DND-41 (cell line): Measurements from ENCODE around the gene CAMK4.

Experiments
- ATAC-seq: fragments of 200-7000 bp; cut with Tn5 transposase; 3 replicates; pipeline ENCODE4 v1.9.1; 2021; ENCODE audit warnings: low read depth; ENCODE audit not compliant: insufficient read depth
- DNase-seq: peaks from one replicate; pipeline ENCODE4 v3.0.0-alpha.2; 2020
- H2AFZ ChIP-seq: 2 replicates; pipeline ENCODE4 v1.6.0; 2012; ENCODE audit warnings: low read depth, low read length
- H3K27ac ChIP-seq: 2 replicates; pipeline ENCODE4 v1.5.1; 2012; ENCODE audit warnings: low read length, inconsistent platforms
- H3K27me3 ChIP-seq: fragments of 200-600 bp; sonication (generic); 2 replicates; pipeline ENCODE4 v1.6.0; 2012; ENCODE audit warnings: low read length, mild to moderate bottlenecking, inconsistent platforms; ENCODE audit not compliant: insufficient read depth, poor library complexity
- H3K36me3 ChIP-seq: 2 replicates; pipeline ENCODE4 v1.5.1; 2012; ENCODE audit warnings: low read length, inconsistent platforms; ENCODE audit not compliant: insufficient read depth
- H3K4me1 ChIP-seq: 2 replicates; pipeline ENCODE4 v1.5.1; 2012; ENCODE audit warnings: mild to moderate bottlenecking, low read length; ENCODE audit not compliant: insufficient read depth
- H3K4me2 ChIP-seq: 2 replicates; pipeline ENCODE4 v1.6.0; 2012; ENCODE audit warnings: mild to moderate bottlenecking, moderate library complexity, low read length, inconsistent platforms; ENCODE audit not compliant: insufficient read depth
- H3K4me3 ChIP-seq, 2 experiments: fragments of 200-600 bp in 1 of 2; shearing (Covaris generic) in 1 of 2; 2 replicates each; pipeline ENCODE4 v1.5.1; 2012 to 2016; ENCODE audit warnings: inconsistent platforms in 2 of 2, low read length in 2 of 2, mild to moderate bottlenecking in 2 of 2, low read depth in 1 of 2, moderate library complexity in 1 of 2
- H3K79me2 ChIP-seq: 2 replicates; pipeline ENCODE4 v1.6.0; 2012; ENCODE audit warnings: low read length, inconsistent platforms; ENCODE audit not compliant: insufficient read depth
- H3K9ac ChIP-seq: 2 replicates; pipeline ENCODE4 v1.6.0; 2012; ENCODE audit warnings: low read depth, mild to moderate bottlenecking, inconsistent platforms, low read length, moderate library complexity
- H3K9me3 ChIP-seq: 2 replicates; pipeline ENCODE4 v1.5.1; 2012; ENCODE audit warnings: low read length, moderate library complexity, mild to moderate bottlenecking, inconsistent platforms; ENCODE audit not compliant: insufficient read depth, severe bottlenecking
- H4K20me1 ChIP-seq: 2 replicates; pipeline ENCODE4 v1.6.0; 2012; ENCODE audit warnings: low read length; ENCODE audit not compliant: insufficient read depth
- EZH2 ChIP-seq: IDR thresholded peaks from 3 replicates; pipeline ENCODE4 v1.6.1; 2012; ENCODE audit warnings: borderline replicate concordance, low read depth, mild to moderate bottlenecking, moderate library complexity, low read length, inconsistent platforms; ENCODE audit not compliant: severe bottlenecking
- TF ChIP-seq, protein P1 (sequence below): IDR thresholded peaks from 2 replicates; pipeline ENCODE4 v1.5.1; 2012; ENCODE audit warnings: borderline replicate concordance, low read length, moderate library complexity, mild to moderate bottlenecking; ENCODE audit not compliant: poor library complexity, severe bottlenecking; ENCODE audit errors: extremely low read depth

CAMK4 gene

DNA sequence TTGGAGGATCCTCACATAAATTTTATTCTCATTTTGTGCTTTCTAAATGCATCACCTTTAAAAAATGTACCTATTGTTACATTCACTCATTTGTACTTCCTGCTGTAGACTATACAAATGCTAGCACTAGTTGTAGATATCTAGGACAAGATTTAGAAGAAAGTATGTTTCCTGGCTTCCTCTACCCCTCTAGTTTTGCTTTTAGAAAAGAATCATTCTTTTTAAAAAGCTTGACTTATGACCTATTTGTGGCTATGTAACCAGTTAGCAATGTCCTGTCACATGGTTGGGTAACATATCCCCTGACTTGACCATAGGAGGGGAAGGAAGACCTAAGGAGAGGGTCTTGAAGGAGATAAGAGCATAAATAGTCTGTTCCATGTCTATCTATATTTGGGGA, 13.3 kb downstream of the CAMK4 start:
- Histone ChIP-seq H3K27ac (no peak overlapping the region), H3K79me2 (peaks cover 27% of the 10 kb centered on the region), H3K27me3 (no peaks in the 10 kb centered on the region), H3K4me3 (no peak overlapping the region), H3K4me1 (peaks cover 55% of the 10 kb centered on the region), H2AFZ (no peak overlapping the region), H3K36me3 (no peaks in the 10 kb centered on the region), H3K9ac (no peak overlapping the region), H4K20me1 (no peaks in the 10 kb centered on the region), H3K9me3 (no peaks in the 10 kb centered on the region), H3K4me2 (no peak overlapping the region)
- TF ChIP-seq, protein P1, sequence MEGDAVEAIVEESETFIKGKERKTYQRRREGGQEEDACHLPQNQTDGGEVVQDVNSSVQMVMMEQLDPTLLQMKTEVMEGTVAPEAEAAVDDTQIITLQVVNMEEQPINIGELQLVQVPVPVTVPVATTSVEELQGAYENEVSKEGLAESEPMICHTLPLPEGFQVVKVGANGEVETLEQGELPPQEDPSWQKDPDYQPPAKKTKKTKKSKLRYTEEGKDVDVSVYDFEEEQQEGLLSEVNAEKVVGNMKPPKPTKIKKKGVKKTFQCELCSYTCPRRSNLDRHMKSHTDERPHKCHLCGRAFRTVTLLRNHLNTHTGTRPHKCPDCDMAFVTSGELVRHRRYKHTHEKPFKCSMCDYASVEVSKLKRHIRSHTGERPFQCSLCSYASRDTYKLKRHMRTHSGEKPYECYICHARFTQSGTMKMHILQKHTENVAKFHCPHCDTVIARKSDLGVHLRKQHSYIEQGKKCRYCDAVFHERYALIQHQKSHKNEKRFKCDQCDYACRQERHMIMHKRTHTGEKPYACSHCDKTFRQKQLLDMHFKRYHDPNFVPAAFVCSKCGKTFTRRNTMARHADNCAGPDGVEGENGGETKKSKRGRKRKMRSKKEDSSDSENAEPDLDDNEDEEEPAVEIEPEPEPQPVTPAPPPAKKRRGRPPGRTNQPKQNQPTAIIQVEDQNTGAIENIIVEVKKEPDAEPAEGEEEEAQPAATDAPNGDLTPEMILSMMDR, result no peak
- no peak for TF ChIP-seq EZH2
- no peak for ATAC-seq
- no peak for DNase-seq

DNA sequence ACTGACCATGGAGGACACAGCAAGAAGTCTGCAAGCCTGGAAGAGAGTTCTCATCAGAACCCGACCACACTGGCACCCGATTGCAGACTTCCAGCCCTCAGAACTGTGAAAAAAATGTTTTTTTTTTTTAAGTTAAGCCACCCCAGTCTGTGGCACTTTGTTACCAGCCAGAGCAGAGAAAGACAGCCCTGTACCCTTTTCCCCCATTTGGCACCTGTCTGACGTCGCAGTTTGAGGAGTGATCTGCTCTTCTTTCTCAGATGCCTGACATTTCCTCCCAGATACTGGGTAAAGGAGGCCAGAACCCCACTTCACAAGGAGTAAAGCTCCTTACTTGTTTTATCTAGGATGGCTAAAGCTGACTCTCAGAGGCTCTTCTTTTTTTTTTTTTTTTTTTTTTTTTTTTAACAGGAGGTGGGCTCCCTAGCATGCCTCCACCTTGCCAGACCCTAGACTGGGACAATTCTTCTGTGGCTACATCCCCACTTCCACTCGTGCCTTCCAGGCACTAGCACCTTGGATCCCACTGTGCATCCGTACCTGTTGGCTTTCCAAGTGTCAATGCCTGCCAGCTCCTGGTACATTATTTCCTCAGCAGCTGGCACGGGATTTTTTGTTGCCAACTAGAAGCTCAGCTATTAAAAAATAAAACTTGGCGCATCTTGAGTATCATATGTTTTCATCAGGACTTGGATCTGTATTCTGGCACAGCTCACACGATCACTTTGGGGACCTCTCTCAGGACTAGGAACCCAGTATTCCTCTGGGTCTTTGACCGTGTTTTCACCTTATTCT, 14.4 kb downstream of the CAMK4 start:
- no peak for TF ChIP-seq EZH2
- TF ChIP-seq, protein P1, result no peak
- H3K9ac ChIP-seq, result no peak overlapping the region
- no peak for DNase-seq
- H3K4me1 ChIP-seq, result peaks cover 43% of the 10 kb centered on the region
- H3K4me3 ChIP-seq, result no peak overlapping the region
- no peak overlapping the region for H2AFZ ChIP-seq
- H3K27me3 ChIP-seq, result no peaks in the 10 kb centered on the region
- H3K27ac ChIP-seq, result no peak overlapping the region
- no peaks in the 10 kb centered on the region for H3K9me3 ChIP-seq
- no peaks in the 10 kb centered on the region for H4K20me1 ChIP-seq
- ATAC-seq, result no peak; the same call in 2 of the 3 replicates
- H3K4me2 ChIP-seq, result no peak overlapping the region
- H3K36me3 ChIP-seq, result no peaks in the 10 kb centered on the region
- H3K79me2 ChIP-seq, result peaks cover 22% of the 10 kb centered on the region

DNA sequence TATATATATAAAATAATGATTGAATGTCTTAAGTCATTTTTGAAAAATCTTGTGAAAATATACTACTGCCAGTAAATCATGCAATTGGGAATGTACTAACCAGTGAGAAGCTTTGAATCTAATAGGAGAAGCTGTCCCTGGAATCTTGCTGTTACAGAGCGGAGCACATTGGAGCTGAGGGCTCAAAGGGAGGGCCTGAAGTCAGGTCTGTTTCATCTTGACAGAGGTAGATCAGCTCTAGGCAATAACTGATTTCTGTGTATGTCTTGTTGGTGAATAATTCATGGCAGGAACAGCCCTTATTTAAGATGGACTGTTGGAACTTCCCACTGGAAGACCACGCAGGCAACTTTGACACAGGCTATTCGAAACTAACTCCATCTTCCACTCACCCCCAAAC, 17.5 kb downstream of the CAMK4 start:
- no peak for ATAC-seq
- H3K9ac ChIP-seq, result no peak overlapping the region
- no peaks in the 10 kb centered on the region for H3K36me3 ChIP-seq
- H3K4me1 ChIP-seq, result peaks cover 17% of the 10 kb centered on the region
- H3K4me2 ChIP-seq, result no peak overlapping the region
- H3K27ac ChIP-seq, result no peak overlapping the region
- H2AFZ ChIP-seq, result no peak overlapping the region
- TF ChIP-seq, protein P1, result no peak
- no peak for TF ChIP-seq EZH2
- no peaks in the 10 kb centered on the region; the same call in 1 of the 2 replicates for H3K79me2 ChIP-seq
- H3K27me3 ChIP-seq, result no peaks in the 10 kb centered on the region
- H4K20me1 ChIP-seq, result no peaks in the 10 kb centered on the region
- H3K9me3 ChIP-seq, result no peaks in the 10 kb centered on the region
- no peak for DNase-seq
- H3K4me3 ChIP-seq, result no peak overlapping the region
